HCT116 (cell line): ENCODE results near the gene RNF8. TPM values are rescaled to one million over a fixed set of nuclear protein-coding genes. Genes with fewer than 3 reads are reported as not detected.

Experiments used
- total RNA-seq: library from RNA; stranded (reverse); gene quantifications from one replicate; pipeline ENCODE4 v1.2.1, GENCODE V29; 2021; ENCODE audit not compliant: unreplicated experiment

The RNF8 gene
- total RNA-seq, 1 experiment from 2014 or later: 28.0 TPM

Other genes starting within 250 kb of the RNF8 start
- 26.2 TPM for gene PIM1, start 183.8 kb upstream of the RNF8 start, total RNA-seq
- gene TBC1D22B, start 96.2 kb upstream of the RNF8 start, total RNA-seq: 9.1 TPM
- gene TMEM217, start 95.8 kb upstream of the RNF8 start, total RNA-seq: 0.98 TPM
- 28.7 TPM for gene CMTR1, start 79.2 kb downstream of the RNF8 start, total RNA-seq
- 27.8 TPM for gene CCDC167, start 145.9 kb downstream of the RNF8 start, total RNA-seq